ENCODE measurements around the gene SSC5D. TPM values are rescaled to one million over a fixed set of nuclear protein-coding genes. Genes with fewer than 3 reads are reported as not detected.

The SSC5D gene
- 0.24 TPM in 1 of 2 replicates, not detected in the other for total RNA-seq

DNA sequence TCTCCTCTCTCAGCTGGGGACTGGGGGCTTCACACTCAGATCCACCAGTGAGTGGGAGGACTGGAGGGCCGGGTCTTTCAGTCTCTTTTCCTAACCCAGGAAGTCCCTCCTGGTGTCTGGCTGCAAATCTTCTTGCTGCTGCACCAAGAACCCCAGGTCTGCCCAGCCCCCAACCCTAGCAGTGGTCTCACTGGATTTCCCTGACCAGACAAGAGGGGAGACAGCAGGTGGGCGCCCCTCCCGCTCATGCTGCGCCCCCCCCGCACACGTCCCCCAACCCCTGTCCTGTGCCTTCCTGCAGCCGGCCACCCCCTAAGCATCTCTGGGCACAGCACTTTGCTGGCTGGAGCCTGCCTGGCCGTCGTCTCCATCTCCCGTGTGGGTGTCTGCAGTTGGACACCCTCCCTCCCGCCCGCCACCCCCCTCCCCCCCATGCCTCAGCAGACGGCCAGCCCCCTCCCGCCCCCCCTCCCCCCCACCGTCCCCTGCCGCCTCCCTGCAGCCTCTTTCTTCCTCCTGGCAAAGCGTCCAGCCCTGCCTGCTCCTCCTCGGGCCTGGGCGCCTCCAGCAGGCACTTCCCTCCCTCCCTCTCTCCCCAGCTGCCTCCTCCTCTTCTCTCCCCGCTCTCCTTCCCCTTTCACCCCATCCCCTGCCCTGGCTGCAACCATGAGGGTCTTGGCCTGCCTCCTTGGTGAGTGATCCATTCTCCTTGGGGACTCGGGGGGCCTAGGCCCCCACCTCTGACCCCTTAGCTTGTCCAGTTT is at the start of gene SSC5D:
SSC5D (plus strand) TSS at position 513 of the 764 bp plus-strand sequence; CDS start at position 667, 154 bp downstream.

GRCh38 chr19:55443045-55443823 is 45.0 kb upstream of the SSC5D start, which contains the start of gene SHISA7:
Gene SHISA7 (minus strand): TSS chr19:55443300. CDS start chr19:55442863, 437 bp downstream.

DNA sequence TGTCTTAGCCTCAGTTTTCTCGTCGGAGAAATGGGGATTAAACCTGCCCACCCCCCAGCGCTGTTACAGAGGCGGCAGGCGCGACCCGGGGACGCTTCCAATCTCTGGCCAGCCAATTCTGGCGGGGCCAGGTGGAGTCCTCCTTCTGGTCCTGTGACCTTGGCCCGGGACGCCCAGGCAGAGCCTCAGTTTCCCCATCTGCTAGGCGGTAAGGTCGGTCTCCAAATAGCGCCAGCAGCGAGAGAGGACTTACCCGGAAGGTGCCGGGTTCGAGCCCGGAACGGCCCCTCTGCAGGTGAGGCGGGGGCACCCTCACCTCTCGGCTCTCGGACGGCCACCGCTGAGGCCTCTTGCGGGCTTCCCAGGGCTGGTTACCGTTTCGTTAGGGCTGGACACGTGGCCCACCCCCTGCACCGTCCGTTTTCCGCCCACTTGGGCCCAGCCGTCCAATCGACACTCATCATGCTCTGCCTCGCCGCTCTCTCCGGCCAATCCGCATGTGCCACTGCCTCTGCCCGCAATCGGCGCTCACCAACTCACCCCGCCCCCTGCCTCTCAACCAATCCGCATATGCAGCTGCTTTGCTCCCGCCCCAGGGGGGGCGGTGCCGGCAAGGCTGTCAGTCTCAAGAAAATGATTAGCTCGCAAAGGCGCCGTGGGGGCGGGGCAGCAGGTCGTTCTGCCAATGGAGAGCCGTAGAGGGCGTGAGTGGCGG is 26.8 kb upstream of the SSC5D start, which contains the start of gene ISOC2:
ISOC2 (minus strand) TSS at position 384 of the 715 bp plus-strand sequence. CDS start 5,156 bp downstream, outside the sequence.

DNA sequence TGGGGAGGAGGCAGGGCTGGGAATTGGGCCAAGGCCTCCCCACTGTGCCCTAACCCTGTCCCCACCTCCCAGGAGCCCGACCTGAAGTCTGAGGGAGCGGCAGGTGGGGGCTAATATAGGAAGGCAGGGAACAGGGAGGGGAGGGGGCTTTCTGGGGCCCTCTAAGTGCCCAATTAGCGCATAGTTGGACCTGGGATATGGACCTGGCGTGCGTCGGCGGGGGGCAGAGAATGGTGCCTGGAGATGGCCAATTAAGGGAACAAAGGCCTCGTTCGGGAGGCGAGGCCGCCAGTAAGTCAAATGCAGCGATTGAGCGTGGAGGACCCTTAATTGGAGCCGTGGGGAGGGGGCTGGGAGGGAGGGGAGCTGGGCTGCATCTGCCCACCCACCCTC is 23.6 kb upstream of the SSC5D start, which contains the start of gene C19orf85:
C19orf85 (minus strand) TSS at position 90 of the 393 bp plus-strand sequence. CDS start 197 bp downstream, outside the sequence.

DNA sequence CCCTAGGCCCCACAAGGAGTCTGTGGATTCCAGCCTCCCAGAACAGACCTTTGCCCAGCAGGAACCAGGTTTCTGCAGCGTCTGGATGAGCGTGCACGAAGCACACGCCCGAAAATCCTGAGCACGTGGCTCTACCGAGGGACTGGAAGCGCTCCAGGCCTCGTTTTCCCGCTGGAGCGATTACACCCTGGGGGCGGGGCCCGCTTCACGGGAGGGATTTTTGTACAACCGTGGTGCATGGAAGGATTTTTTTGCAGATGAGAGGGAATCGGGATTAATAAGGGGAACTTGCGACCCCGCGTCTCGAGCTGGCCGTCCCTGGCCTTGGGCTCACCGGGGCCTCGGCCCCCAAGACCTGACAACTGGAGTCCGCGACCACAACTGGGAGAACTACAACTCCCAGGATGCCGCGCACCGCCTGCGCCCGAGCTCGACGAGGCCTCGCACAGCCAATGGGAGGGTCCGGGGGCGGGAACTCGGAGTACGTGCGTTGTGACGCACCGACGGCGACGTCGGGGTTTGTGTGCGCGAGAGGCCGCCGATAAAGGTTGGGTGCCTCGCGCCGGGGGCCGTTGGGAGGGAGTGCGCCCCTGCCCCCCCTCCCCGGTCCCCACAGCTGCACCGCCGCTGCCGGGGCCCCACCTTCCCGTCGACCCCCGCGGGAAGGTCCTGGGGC is 12.0 kb upstream of the SSC5D start, which contains the start of gene ZNF628:
ZNF628 (plus strand) TSS at position 518 of the 676 bp plus-strand sequence. CDS start 3,294 bp downstream, outside the sequence.

GRCh38 chr19:55484593-55485438 is 3.4 kb upstream of the SSC5D start, which contains the start of gene NAT14:
Gene NAT14 (plus strand): TSS chr19:55485188. CDS start chr19:55485709, 521 bp downstream.

DNA sequence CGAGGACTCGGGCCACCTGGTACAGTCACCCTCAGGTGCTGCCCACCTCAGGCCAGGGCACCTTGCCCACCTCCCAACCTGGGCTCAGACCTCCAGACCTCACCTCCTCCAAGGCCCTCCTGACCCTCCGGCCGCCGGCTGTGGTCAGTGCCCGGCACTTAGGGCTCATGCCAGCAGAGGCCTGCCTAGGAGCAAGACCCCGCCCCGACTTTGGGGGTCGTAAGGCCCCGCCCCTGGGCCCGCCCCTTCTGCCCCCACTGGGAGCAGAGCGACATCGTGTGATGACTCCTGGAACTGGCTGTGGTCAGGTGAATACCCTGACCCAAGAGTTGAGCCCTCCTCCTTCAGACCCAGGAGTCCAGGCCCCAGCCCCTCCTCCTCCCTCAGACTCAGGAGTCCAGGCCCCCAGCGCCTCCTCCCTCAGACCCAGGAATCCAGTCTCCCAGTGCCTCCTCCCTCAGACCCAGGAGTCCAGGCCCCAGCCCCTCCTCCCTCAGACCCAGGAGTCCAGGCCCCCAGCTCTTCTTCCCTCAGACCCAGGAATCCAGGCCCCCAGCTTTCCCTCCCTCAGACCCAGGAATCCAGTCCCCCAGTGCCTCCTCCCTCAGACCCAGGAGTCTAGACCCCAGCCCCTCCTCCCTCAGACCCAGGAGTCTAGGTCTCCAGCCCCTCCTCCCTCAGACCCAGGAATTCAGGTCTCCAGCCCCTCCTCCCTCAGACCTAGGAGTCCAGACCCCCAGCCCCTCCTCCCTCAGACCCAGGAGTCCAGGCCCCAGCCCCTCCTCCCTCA is 48.9 kb downstream of the SSC5D start, which contains the start of gene SBK2:
SBK2 (minus strand) TSS at position 183 of the 790 bp plus-strand sequence. CDS start 839 bp downstream, outside the sequence.

GRCh38 chr19:55545443-55545842 is 57.2 kb downstream of the SSC5D start, which contains the start of gene SBK3:
Gene SBK3 (minus strand): TSS chr19:55545543. CDS start chr19:55545543, 0 bp downstream.

Other genes starting within 250 kb of the SSC5D start
- gene PPP6R1, start 229.4 kb upstream of the SSC5D start, total RNA-seq, result 17.9 and 22.7 TPM in 2 replicates
- gene HSPBP1, start 208.3 kb upstream of the SSC5D start, total RNA-seq, result 37.1 and 43.1 TPM in 2 replicates
- gene BRSK1, start 204.4 kb upstream of the SSC5D start, total RNA-seq, result 0.21 and 0.48 TPM in 2 replicates
- gene TMEM150B, start 163.1 kb upstream of the SSC5D start, total RNA-seq, result not detected in 2 replicates
- gene KMT5C, start 148.6 kb upstream of the SSC5D start, total RNA-seq, result 6.4 and 10.6 TPM in 2 replicates
- gene COX6B2, start 133.7 kb upstream of the SSC5D start, total RNA-seq, result 0.64 TPM in 1 of 2 replicates, not detected in the other
- gene GARIN5B, start 125.2 kb upstream of the SSC5D start, total RNA-seq, result not detected in 2 replicates
- gene IL11, start 118.0 kb upstream of the SSC5D start, total RNA-seq, result 1.7 and 15.9 TPM in 2 replicates
- 0.96 TPM in 1 of 2 replicates, not detected in the other for gene TMEM190, start 111.6 kb upstream of the SSC5D start, total RNA-seq
- 9.6 and 24.3 TPM in 2 replicates for gene TMEM238, start 104.1 kb upstream of the SSC5D start, total RNA-seq
- 142 and 275 TPM in 2 replicates for gene RPL28, start 102.5 kb upstream of the SSC5D start, total RNA-seq
- gene UBE2S, start 80.6 kb upstream of the SSC5D start, total RNA-seq, result 18.5 and 42.2 TPM in 2 replicates
- not detected in 2 replicates for gene SHISA7, start 45.1 kb upstream of the SSC5D start, total RNA-seq
- gene ISOC2, start 26.8 kb upstream of the SSC5D start, total RNA-seq, result 49.2 and 88.9 TPM in 2 replicates
- not detected in 2 replicates for gene C19orf85, start 23.7 kb upstream of the SSC5D start, total RNA-seq
- gene ZNF628, start 11.8 kb upstream of the SSC5D start, total RNA-seq, result 0.48 and 1.1 TPM in 2 replicates
- 7.9 and 11.1 TPM in 2 replicates for gene NAT14, start 3.2 kb upstream of the SSC5D start, total RNA-seq
- 0.72 TPM in 1 of 2 replicates, not detected in the other for gene SBK2, start 48.7 kb downstream of the SSC5D start, total RNA-seq
- not detected in 2 replicates for gene SBK3, start 57.1 kb downstream of the SSC5D start, total RNA-seq
- 3.8 and 5.5 TPM in 2 replicates for gene ZNF579, start 92.4 kb downstream of the SSC5D start, total RNA-seq
- 2.7 and 9.0 TPM in 2 replicates for gene FIZ1, start 111.1 kb downstream of the SSC5D start, total RNA-seq
- 13.0 and 33.0 TPM in 2 replicates for gene ZNF524, start 111.9 kb downstream of the SSC5D start, total RNA-seq
- gene ZNF865, start 117.2 kb downstream of the SSC5D start, total RNA-seq, result 1.4 and 2.1 TPM in 2 replicates
- 2.3 and 3.4 TPM in 2 replicates for gene ZNF784, start 136.1 kb downstream of the SSC5D start, total RNA-seq
- gene ZNF580, start 152.6 kb downstream of the SSC5D start, total RNA-seq, result 0.43 and 3.1 TPM in 2 replicates
- gene ZNF581, start 155.2 kb downstream of the SSC5D start, total RNA-seq, result 27.5 and 40.1 TPM in 2 replicates
- gene CCDC106, start 159.8 kb downstream of the SSC5D start, total RNA-seq, result 3.4 and 4.1 TPM in 2 replicates
- gene U2AF2, start 166.6 kb downstream of the SSC5D start, total RNA-seq, result 89.2 and 92.1 TPM in 2 replicates
- 44.3 and 50.5 TPM in 2 replicates for gene EPN1, start 186.8 kb downstream of the SSC5D start, total RNA-seq
- 0.24 TPM in 1 of 2 replicates, not detected in the other for gene NLRP9, start 250.0 kb downstream of the SSC5D start, total RNA-seq